Measurements from ENCODE around the gene PCDHGA11.
"Not testable (repeated sequence)": the region's sequence is repeated elsewhere in the genome, so short reads cannot be mapped to it uniquely, and the experiment has no call there.

Gene PCDHGA11

DNA sequence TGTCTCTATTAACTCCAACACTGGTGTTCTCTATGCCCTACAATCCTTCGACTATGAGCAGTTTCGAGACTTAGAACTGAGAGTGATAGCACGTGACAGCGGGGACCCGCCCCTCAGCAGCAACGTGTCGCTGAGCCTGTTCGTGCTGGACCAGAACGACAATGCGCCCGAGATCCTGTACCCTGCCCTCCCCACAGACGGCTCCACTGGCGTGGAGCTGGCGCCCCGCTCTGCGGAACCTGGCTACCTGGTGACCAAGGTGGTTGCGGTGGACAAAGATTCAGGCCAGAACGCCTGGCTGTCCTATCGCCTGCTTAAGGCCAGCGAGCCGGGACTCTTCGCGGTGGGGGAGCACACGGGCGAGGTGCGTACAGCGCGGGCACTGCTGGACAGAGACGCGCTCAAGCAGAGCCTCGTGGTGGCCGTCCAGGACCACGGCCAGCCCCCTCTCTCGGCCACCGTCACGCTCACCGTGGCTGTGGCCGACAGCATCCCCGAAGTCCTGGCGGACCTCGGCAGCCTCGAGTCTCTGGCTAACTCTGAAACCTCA lies 2.0 kb downstream of the PCDHGA11 start:
- H3K4me3 ChIP-seq (replicated peaks in 1 of 2; ENCODE audit: low read depth in 2 of 2, low read length in 2 of 2): no peak overlapping the region
- TF ChIP-seq, protein P1, sequence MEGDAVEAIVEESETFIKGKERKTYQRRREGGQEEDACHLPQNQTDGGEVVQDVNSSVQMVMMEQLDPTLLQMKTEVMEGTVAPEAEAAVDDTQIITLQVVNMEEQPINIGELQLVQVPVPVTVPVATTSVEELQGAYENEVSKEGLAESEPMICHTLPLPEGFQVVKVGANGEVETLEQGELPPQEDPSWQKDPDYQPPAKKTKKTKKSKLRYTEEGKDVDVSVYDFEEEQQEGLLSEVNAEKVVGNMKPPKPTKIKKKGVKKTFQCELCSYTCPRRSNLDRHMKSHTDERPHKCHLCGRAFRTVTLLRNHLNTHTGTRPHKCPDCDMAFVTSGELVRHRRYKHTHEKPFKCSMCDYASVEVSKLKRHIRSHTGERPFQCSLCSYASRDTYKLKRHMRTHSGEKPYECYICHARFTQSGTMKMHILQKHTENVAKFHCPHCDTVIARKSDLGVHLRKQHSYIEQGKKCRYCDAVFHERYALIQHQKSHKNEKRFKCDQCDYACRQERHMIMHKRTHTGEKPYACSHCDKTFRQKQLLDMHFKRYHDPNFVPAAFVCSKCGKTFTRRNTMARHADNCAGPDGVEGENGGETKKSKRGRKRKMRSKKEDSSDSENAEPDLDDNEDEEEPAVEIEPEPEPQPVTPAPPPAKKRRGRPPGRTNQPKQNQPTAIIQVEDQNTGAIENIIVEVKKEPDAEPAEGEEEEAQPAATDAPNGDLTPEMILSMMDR (IDR thresholded peaks at IDR 0.05; ENCODE audit: low read depth, low read length): no peak
- DNase-seq (ENCODE audit: low read depth in 2 of 2): no peak

DNA sequence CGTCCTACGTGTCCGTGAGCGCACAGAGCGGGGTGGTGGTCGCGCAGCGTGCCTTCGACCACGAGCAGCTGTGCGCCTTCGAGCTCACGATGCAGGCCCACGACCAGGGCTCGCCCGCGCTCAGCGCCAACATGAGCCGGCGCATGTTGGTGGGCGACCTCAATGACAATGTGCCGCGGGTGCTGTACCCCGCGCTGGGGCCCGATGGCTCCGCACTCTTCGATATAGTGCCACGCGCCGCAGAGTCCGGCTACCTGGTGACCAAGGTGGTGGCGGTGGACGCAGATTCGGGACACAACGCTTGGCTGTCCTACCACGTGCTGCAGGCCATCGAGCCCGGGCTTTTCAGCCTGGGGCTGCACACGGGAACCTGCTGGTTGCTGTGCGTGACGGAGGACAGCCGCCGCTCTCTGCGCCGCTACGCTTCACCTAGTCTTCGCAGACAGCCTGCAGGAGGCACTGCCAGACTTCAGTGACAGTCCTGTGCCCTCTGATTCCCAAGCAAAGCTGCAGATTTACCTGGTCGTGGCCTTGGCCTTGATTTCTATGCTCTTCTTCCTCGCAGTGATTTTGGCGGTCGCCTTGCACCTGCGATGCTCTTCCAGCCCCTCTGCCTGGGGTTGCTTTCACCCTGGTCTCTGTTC lies 7.1 kb downstream of the PCDHGA11 start:
- H3K4me3 ChIP-seq (replicated peaks in 1 of 2; ENCODE audit: low read depth in 2 of 2, low read length in 2 of 2): no peak overlapping the region
- no peak for DNase-seq (ENCODE audit: low read depth in 2 of 2)
- TF ChIP-seq, protein P1 (IDR thresholded peaks at IDR 0.05; ENCODE audit: low read depth, low read length): no peak

DNA sequence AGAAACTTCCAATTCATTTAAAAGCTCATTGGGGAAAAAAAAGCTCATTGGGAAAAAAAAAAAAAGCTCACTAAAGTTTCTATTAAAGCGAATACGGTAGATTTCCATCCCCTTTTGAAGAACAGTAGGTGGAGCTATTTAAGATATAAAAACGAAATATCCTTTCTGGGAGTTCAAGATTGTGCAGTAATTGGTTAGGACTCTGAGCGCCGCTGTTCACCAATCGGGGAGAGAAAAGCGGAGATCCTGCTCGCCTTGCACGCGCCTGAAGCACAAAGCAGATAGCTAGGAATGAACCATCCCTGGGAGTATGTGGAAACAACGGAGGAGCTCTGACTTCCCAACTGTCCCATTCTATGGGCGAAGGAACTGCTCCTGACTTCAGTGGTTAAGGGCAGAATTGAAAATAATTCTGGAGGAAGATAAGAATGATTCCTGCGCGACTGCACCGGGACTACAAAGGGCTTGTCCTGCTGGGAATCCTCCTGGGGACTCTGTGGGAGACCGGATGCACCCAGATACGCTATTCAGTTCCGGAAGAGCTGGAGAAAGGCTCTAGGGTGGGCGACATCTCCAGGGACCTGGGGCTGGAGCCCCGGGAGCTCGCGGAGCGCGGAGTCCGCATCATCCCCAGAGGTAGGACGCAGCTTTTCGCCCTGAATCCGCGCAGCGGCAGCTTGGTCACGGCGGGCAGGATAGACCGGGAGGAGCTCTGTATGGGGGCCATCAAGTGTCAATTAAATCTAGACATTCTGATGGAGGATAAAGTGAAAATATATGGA lies 9.7 kb downstream of the PCDHGA11 start, which contains the start of gene PCDHGA12:
TSS of gene PCDHGA12 (plus strand) at position 176 of the 782 bp plus-strand sequence. CDS start at position 429, 253 bp downstream.
- peak; percentile 96 to 97 for DNase-seq (ENCODE audit: low read depth in 2 of 2)
- TF ChIP-seq, protein P1 (IDR thresholded peaks at IDR 0.05; ENCODE audit: low read depth, low read length): peak; percentile 78
- H3K4me3 ChIP-seq (replicated peaks in 1 of 2; ENCODE audit: low read depth in 2 of 2, low read length in 2 of 2): peak within 1 kb of the TSS; percentile 43 to 55

DNA sequence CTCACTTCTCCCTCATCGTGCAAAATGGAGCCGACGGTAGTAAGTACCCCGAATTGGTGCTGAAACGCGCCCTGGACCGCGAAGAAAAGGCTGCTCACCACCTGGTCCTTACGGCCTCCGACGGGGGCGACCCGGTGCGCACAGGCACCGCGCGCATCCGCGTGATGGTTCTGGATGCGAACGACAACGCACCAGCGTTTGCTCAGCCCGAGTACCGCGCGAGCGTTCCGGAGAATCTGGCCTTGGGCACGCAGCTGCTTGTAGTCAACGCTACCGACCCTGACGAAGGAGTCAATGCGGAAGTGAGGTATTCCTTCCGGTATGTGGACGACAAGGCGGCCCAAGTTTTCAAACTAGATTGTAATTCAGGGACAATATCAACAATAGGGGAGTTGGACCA lies 10.4 kb downstream of the PCDHGA11 start:
- peak overlapping the region; percentile 43 to 55 for H3K4me3 ChIP-seq (replicated peaks in 1 of 2; ENCODE audit: low read depth in 2 of 2, low read length in 2 of 2)
- TF ChIP-seq, protein P1 (IDR thresholded peaks at IDR 0.05; ENCODE audit: low read depth, low read length): no peak
- DNase-seq (ENCODE audit: low read depth in 2 of 2): peak; percentile 56 to 59

DNA sequence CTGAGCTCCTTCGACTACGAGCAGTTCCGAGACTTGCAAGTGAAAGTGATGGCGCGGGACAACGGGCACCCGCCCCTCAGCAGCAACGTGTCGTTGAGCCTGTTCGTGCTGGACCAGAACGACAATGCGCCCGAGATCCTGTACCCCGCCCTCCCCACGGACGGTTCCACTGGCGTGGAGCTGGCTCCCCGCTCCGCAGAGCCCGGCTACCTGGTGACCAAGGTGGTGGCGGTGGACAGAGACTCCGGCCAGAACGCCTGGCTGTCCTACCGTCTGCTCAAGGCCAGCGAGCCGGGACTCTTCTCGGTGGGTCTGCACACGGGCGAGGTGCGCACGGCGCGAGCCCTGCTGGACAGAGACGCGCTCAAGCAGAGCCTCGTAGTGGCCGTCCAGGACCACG lies 11.5 kb downstream of the PCDHGA11 start:
- not testable (repeated sequence) for H3K4me3 ChIP-seq (replicated peaks in 1 of 2; ENCODE audit: low read depth in 2 of 2, low read length in 2 of 2); DNase-seq (ENCODE audit: low read depth in 2 of 2)

DNA sequence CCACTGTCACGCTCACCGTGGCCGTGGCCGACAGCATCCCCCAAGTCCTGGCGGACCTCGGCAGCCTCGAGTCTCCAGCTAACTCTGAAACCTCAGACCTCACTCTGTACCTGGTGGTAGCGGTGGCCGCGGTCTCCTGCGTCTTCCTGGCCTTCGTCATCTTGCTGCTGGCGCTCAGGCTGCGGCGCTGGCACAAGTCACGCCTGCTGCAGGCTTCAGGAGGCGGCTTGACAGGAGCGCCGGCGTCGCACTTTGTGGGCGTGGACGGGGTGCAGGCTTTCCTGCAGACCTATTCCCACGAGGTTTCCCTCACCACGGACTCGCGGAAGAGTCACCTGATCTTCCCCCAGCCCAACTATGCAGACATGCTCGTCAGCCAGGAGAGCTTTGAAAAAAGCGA lies 11.9 kb downstream of the PCDHGA11 start:
- not testable (repeated sequence) for H3K4me3 ChIP-seq (replicated peaks in 1 of 2; ENCODE audit: low read depth in 2 of 2, low read length in 2 of 2); DNase-seq (ENCODE audit: low read depth in 2 of 2)

DNA sequence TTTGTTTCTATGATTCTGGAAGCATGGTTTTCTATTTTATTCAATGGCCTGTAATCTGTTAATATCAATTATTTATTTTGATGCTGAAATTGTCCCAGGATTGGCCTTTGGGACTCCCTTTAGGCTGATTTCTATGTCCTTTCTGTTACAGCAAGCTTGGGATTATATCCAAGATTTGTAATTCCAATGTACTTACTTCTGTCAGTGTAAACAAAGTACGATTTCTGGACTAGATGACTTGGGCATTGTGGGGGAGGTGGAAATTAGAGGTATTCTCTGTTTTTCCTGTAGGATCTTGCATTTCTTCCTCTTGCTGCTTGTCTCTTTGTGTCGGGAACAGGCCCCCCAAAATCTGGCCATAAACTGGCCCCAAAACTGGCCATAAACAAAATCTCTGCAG lies 13.2 kb downstream of the PCDHGA11 start:
- TF ChIP-seq, protein P1 (IDR thresholded peaks at IDR 0.05; ENCODE audit: low read depth, low read length): no peak
- DNase-seq (ENCODE audit: low read depth in 2 of 2): peak in 1 of 2 donors; percentile 25
- H3K4me3 ChIP-seq (replicated peaks in 1 of 2; ENCODE audit: low read depth in 2 of 2, low read length in 2 of 2): no peak overlapping the region

Measured in cardiac fibroblast (primary cell).